ENCODE results near the gene AFAP1. TPM values are rescaled to one million over a fixed set of nuclear protein-coding genes. Genes with fewer than 3 reads are reported as not detected.

The AFAP1 gene
- total and polyA plus RNA-seq, 2 of the 8 experiments (the other 6 are each of a cell fraction or from before 2014, with no cell fraction given): 3.6 to 18.2 TPM

- H3K4me2 ChIP-seq (ENCODE audit: insufficient read depth in 1 of 2, low read depth in 2 of 2, low read length in 2 of 2): no peak overlapping the region
- DNase-seq (ENCODE audit: low read depth in 1 of 2, low spot score in 2 of 2): no peak
- H2BK15ac ChIP-seq (ENCODE audit: low read length): peak overlapping the region; percentile 72; the same call in 1 of the 2 replicates
- no peaks in the 10 kb centered on the region; a peak in 1 of 4 replicates for H3K9me3 ChIP-seq (ENCODE audit: insufficient read depth in 2 of 2, low read depth in 1 of 2, low read length in 1 of 2)
- peaks cover 0 to 17% (median 1%) of the 10 kb centered on the region in 4 experiments; a peak in 5 of 7 replicates for H3K4me1 ChIP-seq (replicated peaks in 1 of 4; ENCODE audit: control insufficient read depth in 3 of 4, insufficient read depth in 4 of 4, low read length in 3 of 4)
- no peak overlapping the region for H3K4me3 ChIP-seq (ENCODE audit: extremely low read depth in 1 of 4, insufficient read depth in 2 of 4, low read depth in 3 of 4, low read length in 4 of 4)
- H2BK120ac ChIP-seq (replicated peaks; ENCODE audit: low read depth, low read length): no peak overlapping the region
- no peaks in the 10 kb centered on the region for H3K79me2 ChIP-seq (ENCODE audit: control insufficient read depth in 1 of 2, insufficient read depth in 2 of 2, low read length in 2 of 2)
- peak overlapping the region; percentile 92; the same call in 1 of the 2 replicates for H2BK12ac ChIP-seq (ENCODE audit: low read depth, low read length)
- ChIA-PET CTCF (ENCODE audit: partially characterized antibody) (interaction anchor here (1.0 to 1.3 kb wide), 3 partner anchors 9 to 19 kb away, joined by 3 to 4 read pairs (median 3); no protein-coding TSS in a partner anchor), POLR2A (ENCODE audit: partially characterized antibody) (interaction anchor here (0.5 kb wide), 1 partner anchor 13 kb away, joined by 3 read pairs; no protein-coding TSS in a partner anchor)
- no peak overlapping the region for H3K56ac ChIP-seq (replicated peaks; ENCODE audit: insufficient read length, low read depth, low read length)
- H4K91ac ChIP-seq (replicated peaks; ENCODE audit: insufficient read length, low read length): peak overlapping the region; percentile 95
- H4K20me1 ChIP-seq (replicated peaks in 1 of 2; ENCODE audit: control insufficient read depth in 1 of 2, insufficient read depth in 2 of 2, low read length in 2 of 2): no peaks in the 10 kb centered on the region
- WGBS, 2 experiments (ENCODE audit: extremely low coverage in 1 of 2, insufficient coverage in 1 of 2, insufficient read length in 1 of 2, insufficient replicate concordance in 2 of 2, low coverage in 1 of 2, low lambda C conversion rate in 2 of 2, missing lambda C conversion rate in 1 of 2): 84% methylated on average over 10 of the region's 13 CpGs; no CpG with 5 or more reads in 1 of the 2 experiments
- H3K4ac ChIP-seq (replicated peaks; ENCODE audit: insufficient read length, low read depth, low read length): peak overlapping the region; percentile 72
- no peak overlapping the region for H3K9ac ChIP-seq (replicated peaks in 1 of 4; ENCODE audit: extremely low read depth in 1 of 4, low read depth in 3 of 4, low read length in 3 of 4)
- no peaks in the 10 kb centered on the region for H3K79me1 ChIP-seq (ENCODE audit: low read depth, low read length)
- H3K27me3 ChIP-seq (replicated peaks in 1 of 4; ENCODE audit: control insufficient read depth in 3 of 4, extremely low read depth in 1 of 4, insufficient read depth in 3 of 4, low read length in 3 of 4): no peaks in the 10 kb centered on the region; a peak in 1 of 7 replicates
- no peak overlapping the region for H3K27ac ChIP-seq (ENCODE audit: low read depth, low read length)
- no peak overlapping the region for H3K14ac ChIP-seq (ENCODE audit: insufficient read length)
- peak overlapping the region; percentile 93; the same call in 1 of the 2 replicates for H2BK20ac ChIP-seq (ENCODE audit: low read length)
- H3K18ac ChIP-seq (ENCODE audit: extremely low read depth, low read length): peak overlapping the region; percentile 90
- no peaks in the 10 kb centered on the region for H3K36me3 ChIP-seq (ENCODE audit: control insufficient read depth in 2 of 4, insufficient read depth in 4 of 4, low read length in 3 of 4)
- H2AK5ac ChIP-seq (ENCODE audit: low read depth, low read length): peak overlapping the region; percentile 8; the same call in 1 of the 2 replicates
- H2BK5ac ChIP-seq (ENCODE audit: low read depth, low read length): peak overlapping the region; percentile 83; the same call in 1 of the 2 replicates
- no peak overlapping the region; the same call in 1 of the 2 replicates for H4K8ac ChIP-seq (ENCODE audit: extremely low read depth, insufficient read depth, low read length)
- no peak overlapping the region for H3K23ac ChIP-seq (ENCODE audit: insufficient read length)
- no peak overlapping the region for H2AFZ ChIP-seq (ENCODE audit: low read length)
- H3K23me2 ChIP-seq (ENCODE audit: low read depth, low read length): peaks cover 9% of the 10 kb centered on the region; the same call in 1 of the 2 replicates
- FAIRE-seq: no peak
- H4K5ac ChIP-seq (ENCODE audit: insufficient read length, low read depth, low read length): no peak overlapping the region
- TF ChIP-seq SRF (IDR thresholded peaks at IDR 0.05; ENCODE audit: low read depth, low read length): no peak
- TF ChIP-seq CREB1 (IDR thresholded peaks at IDR 0.05): no peak
- TF ChIP-seq POU5F1 (IDR thresholded peaks at IDR 0.05; ENCODE audit: low read depth, low read length): no peak
- TF ChIP-seq TAF1 (IDR thresholded peaks at IDR 0.05; ENCODE audit: low read depth, low read length): no peak
These were observed 30.8 kb upstream of the AFAP1 start for GRCh38 chr4:7970361-7970946.

Measured in H1 (cell line).